ENCODE data around the gene CDC37. TPM values are rescaled to one million over a fixed set of nuclear protein-coding genes. Genes with fewer than 3 reads are reported as not detected.

Gene CDC37
- total RNA-seq, 3 donors from 2014 or later = 125 to 179 (median 145) TPM

DNA sequence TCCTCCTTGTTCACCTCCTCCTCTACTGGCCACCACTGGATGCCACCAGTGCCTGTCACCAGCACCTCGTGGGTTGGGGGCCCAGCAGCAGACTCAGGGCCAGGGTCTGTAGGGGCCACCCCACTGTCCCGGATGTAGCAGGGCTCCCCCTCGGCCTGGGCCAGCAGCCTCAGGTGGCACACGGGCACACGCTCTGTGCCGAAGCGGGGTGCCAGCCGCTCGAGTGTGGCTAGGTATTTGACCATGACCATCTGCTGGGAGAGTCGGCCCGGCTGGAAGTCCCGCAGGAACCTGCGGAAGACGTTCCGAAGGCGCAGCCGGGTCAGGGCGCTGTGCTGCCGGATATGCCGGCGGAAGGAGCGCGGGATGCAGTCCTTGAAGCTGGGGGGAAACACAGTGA is 37.8 kb downstream of the CDC37 start:
- no peaks in the 10 kb centered on the region for H3K36me3 ChIP-seq (ENCODE audit: low read depth)
- DNase-seq (no peak), ATAC-seq (no peak)
- intact Hi-C loops (cut with DNase I, micrococcal nuclease) = no loop called here
- TF ChIP-seq CTCF (IDR thresholded peaks at IDR 0.05) = no peak
- H3K4me3 ChIP-seq = no peak overlapping the region
- H3K9me3 ChIP-seq = no peaks in the 10 kb centered on the region
- no peaks in the 10 kb centered on the region for H3K4me1 ChIP-seq (ENCODE audit: low read depth)

GRCh38 chr19:10364644-10365043 is 38.7 kb downstream of the CDC37 start:
- no peak overlapping the region for H3K4me3 ChIP-seq
- no peaks in the 10 kb centered on the region for H3K36me3 ChIP-seq (ENCODE audit: low read depth)
- no peak for DNase-seq
- no peaks in the 10 kb centered on the region for H3K4me1 ChIP-seq (ENCODE audit: low read depth)
- ATAC-seq = no peak
- H3K9me3 ChIP-seq = no peaks in the 10 kb centered on the region
- TF ChIP-seq CTCF (IDR thresholded peaks at IDR 0.05) = no peak
- intact Hi-C loops (cut with DNase I, micrococcal nuclease) = no loop called here

DNA sequence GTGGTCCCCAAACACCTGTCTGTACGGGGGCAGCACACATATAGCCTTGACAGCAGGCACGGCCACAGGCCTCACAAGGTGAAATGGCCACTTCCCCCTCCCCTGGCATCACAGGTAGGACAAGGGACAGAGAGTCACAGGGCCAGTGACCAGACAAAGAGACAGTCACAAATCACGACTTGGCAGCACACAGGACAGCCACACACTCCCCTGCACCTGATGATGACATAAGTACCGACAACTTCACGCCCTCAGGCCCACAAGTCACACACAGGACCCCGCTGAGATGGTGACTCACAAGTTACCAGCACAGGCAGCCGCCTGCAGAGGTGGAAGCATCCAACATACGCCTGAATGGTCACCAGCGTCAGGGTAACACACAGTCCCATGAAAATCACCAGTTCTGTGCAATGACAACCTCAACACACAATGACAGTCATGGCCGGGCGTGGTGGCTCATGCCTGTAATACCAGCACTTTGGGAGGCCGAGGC is 39.5 kb downstream of the CDC37 start:
- DNase-seq (no peak), ATAC-seq (no peak)
- intact Hi-C loops (cut with DNase I, micrococcal nuclease) = no loop called here
- Histone ChIP-seq H3K4me1 (ENCODE audit: low read depth) (no peaks in the 10 kb centered on the region), H3K36me3 (ENCODE audit: low read depth) (no peaks in the 10 kb centered on the region), H3K4me3 (no peak overlapping the region), H3K9me3 (no peaks in the 10 kb centered on the region)
- no peak for TF ChIP-seq CTCF (IDR thresholded peaks at IDR 0.05)

DNA sequence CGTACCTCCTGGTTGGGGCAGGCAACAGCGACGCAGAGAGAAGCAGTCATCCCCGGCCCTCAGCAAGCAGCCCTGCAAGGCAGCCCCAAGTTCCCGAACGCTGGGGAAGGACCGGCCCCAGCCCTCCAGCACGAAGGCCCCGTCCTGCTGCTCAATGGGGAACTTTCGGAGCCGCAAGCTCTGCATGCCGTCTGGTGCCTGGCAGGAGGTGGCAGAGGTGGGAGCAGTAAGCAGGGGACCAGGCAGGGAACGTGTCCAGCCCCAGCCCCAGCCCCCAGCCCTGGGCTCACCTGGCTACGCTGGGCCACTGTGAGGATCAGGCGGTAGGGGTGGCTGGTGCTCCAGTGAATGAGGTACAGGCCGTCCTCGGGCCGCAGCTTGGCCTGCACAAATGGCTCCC is 41.1 kb downstream of the CDC37 start:
- ATAC-seq (no peak), DNase-seq (no peak)
- intact Hi-C loops (cut with DNase I, micrococcal nuclease) = no loop called here
- Histone ChIP-seq H3K9me3 (no peaks in the 10 kb centered on the region), H3K4me1 (ENCODE audit: low read depth) (no peaks in the 10 kb centered on the region), H3K4me3 (no peak overlapping the region), H3K36me3 (ENCODE audit: low read depth) (no peaks in the 10 kb centered on the region)
- no peak for TF ChIP-seq CTCF (IDR thresholded peaks at IDR 0.05)

DNA sequence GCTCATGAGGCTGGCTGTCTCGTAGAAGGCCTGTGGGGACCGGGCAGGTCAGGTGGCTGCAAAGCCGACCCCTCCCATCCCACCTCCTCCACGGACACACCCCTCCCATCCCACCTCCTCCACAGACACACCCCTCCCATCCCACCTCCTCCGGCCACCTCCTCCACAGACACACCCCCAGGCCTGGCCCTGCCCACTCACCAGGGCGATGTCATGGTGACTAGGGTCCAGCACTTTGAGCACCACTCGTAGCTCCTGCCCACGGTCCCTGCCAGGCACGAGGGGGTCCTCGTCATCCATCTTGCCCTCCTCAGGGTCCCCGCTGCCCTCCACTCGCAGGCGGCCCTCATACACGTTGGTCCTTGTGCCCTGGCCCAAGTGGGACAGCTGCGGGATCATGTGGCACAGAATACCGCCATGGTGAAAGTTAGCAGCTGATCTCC is 41.8 kb downstream of the CDC37 start:
- no peak for DNase-seq
- peak; percentile 15 for ATAC-seq
- Histone ChIP-seq H3K9me3 (no peaks in the 10 kb centered on the region), H3K4me1 (ENCODE audit: low read depth) (no peaks in the 10 kb centered on the region), H3K4me3 (no peak overlapping the region), H3K36me3 (ENCODE audit: low read depth) (no peaks in the 10 kb centered on the region)
- intact Hi-C loops (cut with DNase I, micrococcal nuclease) = no loop called here
- no peak for TF ChIP-seq CTCF (IDR thresholded peaks at IDR 0.05)

DNA sequence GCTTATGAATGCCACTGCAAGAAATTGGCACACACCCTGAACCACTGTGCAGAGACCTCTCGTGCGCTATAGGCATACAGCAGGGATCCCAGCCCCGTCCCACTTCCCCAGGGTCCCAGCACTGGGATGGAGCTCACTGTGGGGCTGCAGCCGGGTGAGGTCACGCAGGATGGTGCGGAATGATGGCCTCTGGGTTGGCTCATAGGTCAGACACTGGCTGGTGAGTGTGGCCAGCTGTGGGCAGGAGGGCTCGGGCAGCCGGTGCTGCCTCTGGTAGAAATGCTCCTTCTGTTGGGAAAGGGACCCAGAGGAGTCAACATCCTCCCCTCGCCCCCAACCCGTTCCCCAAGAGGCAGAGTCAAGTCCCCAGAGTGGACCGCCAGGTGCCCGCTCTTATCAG is 46.9 kb downstream of the CDC37 start:
- Histone ChIP-seq H3K9me3 (no peaks in the 10 kb centered on the region), H3K36me3 (ENCODE audit: low read depth) (no peaks in the 10 kb centered on the region), H3K4me3 (no peak overlapping the region), H3K4me1 (ENCODE audit: low read depth) (no peaks in the 10 kb centered on the region)
- no peak for DNase-seq
- intact Hi-C loops (cut with DNase I, micrococcal nuclease) = no loop called here
- ATAC-seq = no peak
- TF ChIP-seq CTCF (IDR thresholded peaks at IDR 0.05) = no peak

Data from mucosa of descending colon (tissue), 3 donors.